Inflammatory macrophage treated with lipopolysaccharide for 4 hours (primary cell): ENCODE data around the gene IL13RA2.

Experiments used
- DNase-seq: peaks from one replicate; pipeline ENCODE4 v3.0.0-alpha.2; 2020

The IL13RA2 gene, protein sequence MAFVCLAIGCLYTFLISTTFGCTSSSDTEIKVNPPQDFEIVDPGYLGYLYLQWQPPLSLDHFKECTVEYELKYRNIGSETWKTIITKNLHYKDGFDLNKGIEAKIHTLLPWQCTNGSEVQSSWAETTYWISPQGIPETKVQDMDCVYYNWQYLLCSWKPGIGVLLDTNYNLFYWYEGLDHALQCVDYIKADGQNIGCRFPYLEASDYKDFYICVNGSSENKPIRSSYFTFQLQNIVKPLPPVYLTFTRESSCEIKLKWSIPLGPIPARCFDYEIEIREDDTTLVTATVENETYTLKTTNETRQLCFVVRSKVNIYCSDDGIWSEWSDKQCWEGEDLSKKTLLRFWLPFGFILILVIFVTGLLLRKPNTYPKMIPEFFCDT

DNA sequence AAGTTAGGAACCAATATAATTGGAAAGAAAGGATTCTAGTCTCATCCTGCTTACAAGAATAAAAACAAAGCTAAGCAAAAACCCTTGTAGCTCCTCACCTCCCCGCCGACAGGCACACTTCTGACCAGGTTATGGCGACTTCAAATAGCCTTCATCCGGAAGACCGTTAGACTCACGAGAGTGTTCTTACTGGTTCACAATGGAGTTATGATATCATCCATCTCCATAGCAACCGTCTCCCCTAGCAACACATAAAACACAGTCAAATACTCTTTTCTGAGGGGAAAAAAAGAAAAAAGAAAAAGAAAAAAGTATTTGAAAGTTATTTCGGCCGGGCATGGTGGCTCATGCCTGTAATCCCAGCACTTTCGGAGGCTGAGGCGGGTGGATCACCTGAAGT, at the start of gene IL13RA2:
Gene IL13RA2, minus strand, starts transcription at position 162 of the 400 bp plus-strand sequence. CDS start 347 bp downstream, outside the sequence.
- DNase-seq, result no peak

DNA sequence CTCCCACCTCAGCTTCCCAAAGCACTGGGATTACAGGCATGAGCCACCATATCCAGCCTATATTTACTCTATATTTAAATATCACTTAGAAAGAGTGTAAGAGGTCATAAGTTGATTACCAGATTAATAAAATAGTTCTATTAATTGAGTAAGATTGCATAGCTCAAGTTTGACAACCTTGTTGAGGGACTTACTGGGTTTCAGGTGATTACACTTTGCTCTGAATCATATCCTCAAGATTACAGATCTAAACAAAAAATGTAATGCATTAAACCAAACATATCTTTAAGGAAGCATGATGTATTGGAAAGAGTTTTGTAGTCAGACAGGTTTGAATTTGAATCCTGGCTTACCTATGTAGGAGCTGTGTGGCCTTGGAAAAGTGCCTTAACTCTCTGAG, 47.9 kb upstream of the IL13RA2 start:
- no peak for DNase-seq

DNA sequence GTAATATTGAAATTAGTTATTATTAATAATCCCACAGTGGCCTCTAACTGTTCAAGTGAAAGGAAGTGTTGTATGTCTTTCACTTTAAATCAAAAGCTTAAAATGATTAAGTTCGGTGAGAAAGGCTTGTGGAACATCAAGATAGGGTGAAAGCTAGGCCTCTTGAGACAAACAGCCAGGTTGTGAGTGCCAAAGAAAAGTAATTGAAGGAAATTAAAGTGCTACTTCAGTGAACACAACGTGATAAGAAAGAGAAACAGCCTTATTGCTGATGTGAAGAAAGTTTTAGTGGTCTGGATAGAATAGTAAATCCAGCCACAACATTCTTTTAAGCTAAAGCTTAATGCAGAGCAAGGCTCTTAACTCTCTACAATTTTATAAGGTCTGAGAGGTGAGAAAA, 42.6 kb upstream of the IL13RA2 start:
- DNase-seq, result no peak

DNA sequence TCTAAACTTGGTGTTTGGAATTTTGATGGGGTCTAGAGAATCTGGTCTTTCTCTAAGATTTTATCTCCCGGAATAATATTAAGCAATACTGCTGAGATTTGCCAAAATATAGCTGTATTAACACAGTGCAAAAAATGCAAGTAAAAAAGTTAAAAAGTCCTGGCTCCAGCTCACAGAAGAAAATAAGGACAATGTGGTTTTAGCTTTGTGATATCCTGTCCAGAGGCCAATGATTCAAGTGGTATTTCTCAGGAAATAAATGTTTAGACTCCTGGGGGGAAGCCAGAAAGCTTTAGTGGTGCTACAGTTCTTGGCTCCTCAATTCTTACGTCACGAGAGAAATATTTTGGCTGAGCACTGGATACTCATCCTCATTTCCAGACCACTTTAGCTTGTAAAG, 40.9 kb upstream of the IL13RA2 start:
- DNase-seq, result no peak

DNA sequence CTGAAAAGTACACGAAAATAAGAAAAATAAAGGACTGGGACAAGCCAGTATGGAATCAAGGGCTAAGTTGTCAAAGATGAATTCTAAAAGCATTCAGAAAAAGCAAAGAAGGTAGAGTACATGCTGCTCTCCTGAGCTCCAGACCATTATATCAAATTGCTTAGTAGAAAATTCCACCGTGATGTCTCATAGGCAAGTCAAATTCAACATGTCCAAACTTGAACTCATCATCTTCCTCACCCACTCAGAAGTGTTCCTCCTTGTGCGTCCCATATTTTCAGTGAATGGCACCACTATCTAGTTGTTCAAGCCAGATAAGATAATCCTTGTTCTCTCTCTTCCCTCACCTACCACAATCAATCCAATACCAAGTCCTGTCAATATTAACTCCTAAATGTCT, 37.5 kb upstream of the IL13RA2 start:
- no peak for DNase-seq

DNA sequence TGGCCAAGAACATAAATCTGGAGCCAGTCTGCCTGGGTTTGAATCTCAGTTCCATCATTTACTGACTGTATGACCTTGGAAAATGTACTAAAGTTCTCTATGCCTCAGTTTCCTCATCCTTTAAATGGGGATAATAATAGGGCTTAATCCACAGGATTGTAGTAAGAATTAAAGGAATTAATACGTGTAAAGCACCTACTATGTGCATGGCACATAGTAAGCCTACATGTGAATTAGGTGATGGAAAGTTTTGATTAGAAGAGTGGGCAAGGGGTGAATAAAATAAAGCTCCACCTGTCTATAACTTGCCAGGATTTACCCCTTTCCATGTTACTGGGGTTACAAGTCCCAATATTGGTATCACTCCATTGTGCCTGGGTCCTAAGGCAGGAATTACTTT, 35.8 kb upstream of the IL13RA2 start:
- no peak for DNase-seq

DNA sequence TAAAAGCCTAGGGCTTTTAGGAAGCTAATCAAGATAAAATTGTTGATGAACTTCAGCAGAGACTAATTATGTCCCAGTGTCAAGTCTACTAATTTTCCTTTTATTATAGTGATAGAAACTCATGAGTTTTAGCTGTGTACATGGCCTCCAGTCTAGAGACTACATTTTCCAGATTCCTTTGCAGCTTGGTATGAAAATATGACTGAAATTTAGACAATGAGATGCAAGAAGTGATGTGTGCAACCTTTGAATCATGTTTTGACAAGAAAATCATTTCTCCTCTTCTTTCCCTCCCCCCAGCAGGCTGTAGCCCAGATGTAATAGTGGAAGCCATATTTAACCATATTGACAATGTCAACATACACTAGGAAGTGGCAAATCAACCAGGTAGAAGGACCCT, 30.3 kb upstream of the IL13RA2 start:
- no peak for DNase-seq

DNA sequence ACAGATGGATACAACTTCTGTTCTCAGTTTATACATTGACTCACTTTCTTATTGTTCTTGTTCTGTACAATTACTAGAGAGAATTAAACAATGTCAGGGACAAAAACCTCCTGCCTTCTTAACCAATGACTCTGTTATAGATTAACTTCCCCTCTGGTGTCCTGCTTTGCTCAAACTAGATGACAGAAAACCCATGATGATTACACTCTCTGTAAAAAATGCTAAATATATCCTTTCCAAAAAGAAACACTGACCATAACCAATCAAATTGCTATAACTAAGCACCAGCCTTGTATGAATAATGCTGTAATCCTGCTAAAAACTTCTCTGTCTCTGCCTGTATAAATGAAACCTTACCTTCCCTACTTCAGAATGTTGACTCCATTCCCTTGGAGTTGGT, 29.8 kb upstream of the IL13RA2 start:
- no peak for DNase-seq

DNA sequence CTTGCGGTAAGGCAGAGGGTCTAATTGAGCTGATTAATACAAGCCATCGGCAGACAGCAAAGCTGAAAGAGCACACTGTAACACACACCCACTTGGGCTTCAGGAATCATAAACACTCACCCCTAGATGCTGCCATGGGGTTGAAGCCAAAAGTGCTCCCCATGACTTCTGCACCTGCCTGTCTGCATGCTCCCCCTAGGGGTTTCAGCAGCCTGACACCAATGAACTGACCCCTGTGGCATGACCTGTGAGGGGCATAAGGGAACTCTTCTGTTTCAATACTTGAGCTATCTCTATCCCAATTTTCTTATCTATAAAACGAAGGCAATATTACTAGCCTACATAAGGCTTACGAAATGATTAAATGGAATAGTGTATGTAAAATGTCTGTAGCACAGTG, 23.0 kb upstream of the IL13RA2 start:
- no peak for DNase-seq

DNA sequence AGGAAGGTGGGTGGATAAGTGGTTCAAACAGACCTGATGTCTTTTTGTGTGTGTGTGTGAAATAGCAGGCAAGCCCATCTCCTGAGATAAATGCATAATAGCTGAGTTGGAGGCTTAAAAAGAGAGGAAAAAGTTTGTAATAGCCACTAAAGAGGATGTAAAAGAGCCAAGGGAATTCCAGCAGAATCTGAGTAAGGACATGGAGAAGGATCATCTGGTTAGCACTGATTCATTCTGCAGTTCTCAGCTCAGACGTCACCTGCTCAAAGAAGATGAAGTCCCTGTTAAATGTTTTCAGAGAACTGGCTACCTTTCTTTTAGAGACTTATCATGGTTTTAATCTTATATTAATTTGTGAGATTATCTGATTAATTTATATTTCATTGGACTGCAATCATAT, 21.0 kb upstream of the IL13RA2 start:
- no peak for DNase-seq

DNA sequence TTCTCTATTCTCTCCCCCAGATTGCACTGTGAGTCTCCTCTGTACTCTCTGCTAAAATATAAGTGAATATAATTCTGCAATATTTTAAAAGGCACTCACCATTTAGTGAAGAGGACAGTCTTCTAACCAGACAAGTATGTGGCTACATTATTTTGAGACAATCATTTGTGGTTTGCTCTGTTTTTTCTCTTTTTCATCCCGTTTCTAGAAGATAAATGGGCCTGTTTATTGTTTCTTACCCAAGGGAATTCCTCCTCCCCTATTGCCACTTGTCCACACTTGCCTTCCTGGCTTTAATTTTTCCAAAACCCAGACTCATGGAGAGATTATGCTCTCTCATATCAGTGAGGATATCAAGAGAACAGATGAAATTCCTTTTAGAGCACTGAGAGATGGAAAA, 18.6 kb upstream of the IL13RA2 start:
- no peak for DNase-seq

DNA sequence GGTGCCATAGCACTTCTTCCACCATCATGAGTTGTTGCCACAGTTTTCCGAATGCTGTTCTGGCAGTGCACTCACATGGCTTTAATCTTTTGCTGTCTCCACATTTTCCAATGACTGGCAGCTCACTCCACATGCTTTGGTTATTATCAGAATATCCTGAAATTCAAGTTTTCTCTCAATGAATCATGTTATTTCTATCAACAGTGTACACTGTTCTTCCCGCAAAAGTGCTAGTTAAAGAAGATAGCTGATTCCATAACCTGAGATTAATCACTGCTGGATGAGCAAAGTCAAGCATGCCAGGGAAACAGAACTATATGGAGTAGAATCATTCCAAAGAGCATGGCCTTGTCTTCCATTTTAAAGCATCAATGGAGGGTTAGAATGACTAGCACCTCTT, 14.6 kb upstream of the IL13RA2 start:
- DNase-seq, result no peak

DNA sequence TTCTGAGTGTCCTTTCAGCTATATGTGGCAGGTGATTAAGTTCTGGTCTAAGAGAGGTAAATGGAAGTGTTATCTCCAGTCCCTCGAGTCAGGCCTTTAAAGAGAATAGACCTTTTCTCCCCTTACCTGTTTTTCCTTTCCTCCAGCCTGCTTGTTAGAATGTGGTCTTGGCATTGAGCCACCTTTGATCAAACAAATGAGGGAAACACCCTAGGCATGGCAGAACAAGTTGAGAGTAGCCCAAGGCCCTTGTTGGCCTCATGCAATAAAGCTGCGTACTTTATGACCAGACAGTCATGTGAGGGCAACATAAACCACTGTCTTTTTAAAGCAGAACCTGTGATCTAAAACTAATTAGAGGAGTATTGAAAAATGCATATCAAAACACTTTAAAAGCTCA, 13.2 kb upstream of the IL13RA2 start:
- DNase-seq, result no peak

DNA sequence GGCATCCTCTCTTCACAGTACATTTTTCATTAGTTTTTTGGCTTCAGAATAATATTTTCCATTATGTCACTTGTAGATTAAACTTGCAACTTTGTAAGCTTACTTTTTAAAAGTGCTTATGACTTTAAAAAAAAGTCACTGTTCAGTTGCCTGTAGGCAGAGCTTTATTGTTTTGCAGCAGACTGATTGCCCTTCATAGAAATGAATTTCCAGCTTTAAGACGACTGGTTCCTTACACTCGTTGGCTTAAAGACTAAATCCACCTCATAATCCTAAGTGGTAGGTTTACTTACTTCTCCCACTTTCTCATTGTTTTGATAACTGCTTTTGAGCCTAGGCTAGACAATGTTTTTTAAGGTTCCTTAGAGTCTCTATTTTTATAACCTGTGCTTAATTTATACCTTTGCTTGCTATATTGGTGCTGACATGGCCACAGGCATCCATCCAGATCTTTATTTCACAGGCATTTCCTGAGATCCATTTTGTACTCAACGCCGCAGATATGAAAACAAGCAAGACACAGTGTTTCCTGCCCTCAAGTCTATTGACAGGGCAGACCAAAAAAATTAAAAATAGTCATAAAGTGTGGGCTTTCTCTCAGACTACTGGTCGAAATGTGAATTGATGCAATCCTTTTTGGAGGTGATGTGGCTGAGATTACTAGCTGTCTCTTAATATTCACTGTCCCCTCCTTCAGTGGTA, 12.6 kb upstream of the IL13RA2 start:
- no peak for DNase-seq

DNA sequence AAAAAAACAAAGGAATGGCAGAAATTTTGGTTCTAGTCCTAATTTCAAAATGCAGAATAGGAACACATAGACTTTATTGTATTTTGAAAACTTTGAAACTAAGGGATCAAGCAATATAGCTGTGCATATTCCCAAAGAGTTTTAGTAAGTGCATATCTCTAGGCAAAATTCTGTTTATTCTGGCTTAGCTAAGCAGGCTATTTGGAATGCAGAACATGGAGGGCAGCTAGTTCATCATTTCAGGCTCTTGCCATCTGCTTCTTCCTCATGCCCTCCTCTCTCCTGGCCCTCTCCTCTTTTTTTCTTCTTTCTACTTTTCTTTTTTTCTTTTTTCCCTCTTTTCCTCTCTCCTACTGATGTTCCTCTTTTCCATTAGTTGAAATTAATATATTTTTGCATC, 12.0 kb upstream of the IL13RA2 start:
- DNase-seq, result no peak

DNA sequence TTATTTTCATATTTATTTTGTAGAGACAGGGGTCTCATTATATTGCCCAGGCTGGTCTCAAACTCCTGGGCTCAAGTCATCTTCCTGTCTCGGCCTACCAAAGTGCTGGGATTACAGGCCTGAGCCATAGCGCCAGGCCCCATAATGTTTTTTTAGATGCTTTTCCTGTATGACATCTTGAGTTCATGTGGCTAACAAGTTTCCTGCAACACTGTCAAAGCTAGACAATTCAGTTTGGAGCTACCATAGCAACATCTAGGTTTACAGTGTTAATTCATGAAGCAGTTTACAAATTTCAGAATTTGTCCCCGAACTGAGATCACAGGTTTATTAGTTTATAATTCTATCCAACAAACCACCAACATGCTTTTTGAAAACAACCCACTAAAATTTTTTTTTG, 6.4 kb upstream of the IL13RA2 start:
- no peak for DNase-seq

DNA sequence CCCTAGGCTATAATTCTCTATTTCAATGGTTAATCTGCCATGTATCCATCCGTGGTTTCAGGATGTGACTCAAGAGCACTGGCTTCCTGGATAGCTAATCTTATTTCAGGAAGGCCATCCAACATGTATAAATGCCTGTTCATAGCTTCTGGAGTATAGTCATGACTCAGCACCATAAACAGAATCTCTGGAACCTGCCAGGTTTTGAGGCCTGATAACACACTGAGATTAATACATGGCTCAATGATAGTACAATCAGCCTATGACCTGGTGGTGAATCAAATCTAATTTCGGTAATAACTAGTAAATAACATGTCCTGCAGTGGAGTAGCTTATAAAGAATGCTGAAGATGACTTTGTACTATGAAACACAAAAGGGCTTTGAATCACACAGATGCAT, 5.7 kb upstream of the IL13RA2 start:
- no peak for DNase-seq

DNA sequence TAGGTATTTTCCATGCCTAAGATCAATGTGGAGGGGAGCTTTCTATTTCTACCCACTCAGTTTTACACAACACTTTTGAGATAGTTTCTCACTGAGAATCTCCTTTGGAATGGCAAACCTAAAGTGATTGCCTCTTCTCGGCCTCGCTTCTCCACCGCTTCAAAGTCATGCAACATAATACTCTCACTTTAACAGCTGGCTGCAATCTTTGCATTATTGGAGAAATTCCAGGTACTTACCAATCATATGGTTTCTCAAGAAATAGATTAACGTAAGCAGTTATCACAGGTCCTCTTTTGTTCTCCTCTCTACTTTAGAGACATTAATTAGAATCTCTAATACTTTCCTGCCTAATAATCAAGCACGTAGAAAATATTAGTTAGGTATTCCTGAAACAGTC, 3.7 kb upstream of the IL13RA2 start:
- DNase-seq, result no peak

DNA sequence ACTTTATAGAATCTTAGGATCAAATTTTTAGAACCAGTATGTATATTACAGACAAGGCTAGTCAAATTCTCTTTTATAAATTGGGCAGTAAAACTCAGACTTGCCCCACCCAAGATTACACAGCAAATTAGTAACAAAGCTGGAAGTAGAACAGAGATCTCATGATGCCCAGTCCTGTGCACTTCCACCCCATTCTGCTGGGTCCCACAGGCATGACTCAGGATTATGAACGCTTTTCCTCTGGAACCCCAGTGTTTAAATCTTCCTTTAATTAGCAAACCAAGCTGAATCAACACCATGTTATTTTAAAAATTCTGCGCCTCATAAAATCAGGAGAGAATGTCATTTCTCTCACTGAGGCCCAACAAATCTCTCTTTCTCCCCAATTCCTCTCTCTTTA, 1.5 kb upstream of the IL13RA2 start:
- DNase-seq, result no peak

DNA sequence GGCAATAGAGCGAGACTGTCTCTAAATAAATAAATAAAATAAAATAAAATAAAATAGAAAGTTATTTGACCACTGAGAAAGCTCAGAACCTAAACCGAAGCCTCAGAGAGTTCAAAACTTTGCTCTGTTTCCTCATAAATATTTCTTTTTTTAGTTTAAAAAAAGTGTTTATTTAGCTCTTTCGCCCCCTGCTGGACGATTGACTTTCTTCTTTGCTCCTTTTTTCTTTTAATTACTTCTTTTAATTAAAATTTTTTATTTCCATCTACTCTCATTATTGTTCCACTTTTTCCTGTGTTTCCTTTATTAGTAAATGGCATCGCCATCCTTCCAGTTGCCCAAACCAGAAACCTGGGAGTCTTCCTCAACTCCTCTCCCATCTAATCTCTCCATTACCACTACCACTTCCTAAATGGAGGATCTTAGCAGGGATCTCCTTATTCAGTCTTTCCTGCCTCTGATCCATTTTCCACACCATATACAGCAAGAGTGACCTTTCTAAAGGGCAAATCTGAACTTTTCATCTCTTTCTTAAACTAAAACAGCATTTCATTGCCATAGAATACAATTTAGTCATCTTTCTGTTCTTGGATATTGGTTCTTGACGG, 728 bp upstream of the IL13RA2 start:
- peak; percentile 0 for DNase-seq

DNA sequence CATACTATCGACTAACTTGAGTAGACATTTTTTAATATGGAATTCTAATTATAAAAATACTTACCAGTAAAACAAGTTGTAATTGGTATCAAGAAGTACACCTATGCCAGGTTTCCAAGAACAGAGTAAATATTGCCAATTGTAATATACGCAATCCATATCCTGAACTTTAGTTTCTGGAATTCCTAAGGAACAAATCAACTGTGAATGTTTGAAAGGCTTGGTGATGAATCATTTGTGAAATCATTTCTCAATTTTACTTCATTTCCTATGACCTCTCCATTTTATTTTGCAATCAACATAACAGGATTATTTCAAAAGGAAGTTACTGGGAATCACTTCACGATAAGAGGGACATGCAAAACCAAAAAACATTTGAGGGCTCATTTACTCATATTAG, 3.7 kb downstream of the IL13RA2 start:
- no peak for DNase-seq

DNA sequence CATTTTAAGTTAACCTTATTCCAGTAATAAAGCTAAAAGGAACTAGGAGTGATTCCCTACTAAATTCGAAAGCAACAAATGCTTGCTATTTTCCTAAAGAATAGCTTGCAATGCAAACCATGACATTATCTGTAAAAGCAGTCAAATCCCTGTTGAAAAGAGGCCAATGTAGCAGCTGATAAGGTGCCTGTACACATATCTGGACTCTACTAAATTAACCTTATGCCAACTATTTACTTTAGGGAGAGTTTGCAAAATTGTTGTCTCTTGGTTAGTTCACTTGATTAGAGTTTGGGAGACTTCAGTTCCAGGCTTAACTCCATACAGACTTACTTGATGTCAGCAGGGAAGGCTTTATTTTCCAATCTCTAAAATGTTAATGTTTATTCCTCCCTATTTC, 6.0 kb downstream of the IL13RA2 start:
- no peak for DNase-seq

DNA sequence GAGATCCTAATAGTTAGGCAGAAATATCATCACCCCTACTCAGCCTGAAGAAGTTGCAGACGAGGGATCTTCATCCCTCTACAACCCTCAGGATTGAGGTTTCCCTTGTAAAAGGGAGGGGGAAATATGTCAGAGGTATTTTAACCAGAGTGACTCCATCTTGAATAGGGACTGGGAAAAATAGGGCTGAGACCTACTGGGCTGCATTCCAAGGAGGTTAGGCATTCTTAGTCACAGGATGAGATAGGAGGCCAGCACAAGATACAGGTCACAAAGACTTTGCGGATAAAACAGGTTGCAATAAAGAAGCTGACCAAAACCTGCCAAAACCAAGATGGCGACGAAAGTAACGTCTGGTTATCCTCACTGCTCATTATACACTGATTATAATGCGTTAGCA, 17.5 kb downstream of the IL13RA2 start:
- DNase-seq, result no peak

DNA sequence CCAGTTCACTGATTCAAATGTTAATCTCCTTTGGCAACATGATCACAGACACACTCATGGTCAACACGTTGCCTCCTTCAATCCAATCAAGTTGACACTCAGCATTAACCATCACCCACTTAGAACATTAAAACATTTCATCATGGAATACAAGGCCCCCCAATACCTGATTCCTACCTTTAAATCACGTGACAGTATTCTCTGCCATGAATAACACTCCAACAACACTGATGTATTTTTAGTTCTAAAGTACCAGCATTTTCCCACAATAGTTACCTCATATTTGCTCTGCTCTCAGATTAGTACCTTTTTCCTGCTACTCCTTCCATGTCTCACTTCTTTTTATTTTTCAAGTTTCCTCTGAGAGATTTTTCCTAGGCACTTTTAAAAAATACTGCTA, 19.6 kb downstream of the IL13RA2 start:
- no peak for DNase-seq
